Stimulated activated CD8-positive, alpha-beta memory T cell treated with anti-CD3 and anti-CD28 coated beads, Interleukin-7, amount 100 ng/mL, for 4 hours (primary cell): Measurements from ENCODE around the gene MED13L.

Experiments
- DNase-seq, 2 donors: peaks; one replicate each; pipeline ENCODE4 v3.0.0-alpha.2; 2020; ENCODE audit warnings: low read depth in 2 of 2

Gene MED13L

GRCh38 chr12:115973968-115974724 lies 303.3 kb downstream of the MED13L start:
- no peak for DNase-seq

GRCh38 chr12:115973066-115973465 lies 304.4 kb downstream of the MED13L start:
- DNase-seq: no peak

- DNase-seq: no peak
Measured at GRCh38 chr12:115972241-115972640, 305.3 kb downstream of the MED13L start.

GRCh38 chr12:115968211-115968610 lies 309.3 kb downstream of the MED13L start:
- DNase-seq: no peak

GRCh38 chr12:115966376-115966775 lies 311.1 kb downstream of the MED13L start:
- DNase-seq: no peak

GRCh38 chr12:115964626-115965025 lies 312.9 kb downstream of the MED13L start:
- no peak for DNase-seq

- no peak for DNase-seq
Measured at GRCh38 chr12:115964214-115964613, 313.3 kb downstream of the MED13L start.

GRCh38 chr12:115962216-115962615 lies 315.3 kb downstream of the MED13L start:
- no peak for DNase-seq

- no peak for DNase-seq
Measured at GRCh38 chr12:115960868-115961802, 316.4 kb downstream of the MED13L start.

- DNase-seq: no peak
Measured at GRCh38 chr12:115957686-115958290, 319.7 kb downstream of the MED13L start.

- DNase-seq: no peak
Measured at GRCh38 chr12:115956659-115957058, 320.8 kb downstream of the MED13L start.

GRCh38 chr12:115956236-115956635 lies 321.3 kb downstream of the MED13L start:
- no peak for DNase-seq

GRCh38 chr12:115953450-115953849 lies 324.0 kb downstream of the MED13L start:
- no peak for DNase-seq

- no peak for DNase-seq
Measured at GRCh38 chr12:115953031-115953430, 324.5 kb downstream of the MED13L start.

GRCh38 chr12:115950959-115951358 lies 326.5 kb downstream of the MED13L start:
- DNase-seq: no peak

- DNase-seq: no peak
Measured at GRCh38 chr12:115949675-115950074, 327.8 kb downstream of the MED13L start.

- DNase-seq: no peak
Measured at GRCh38 chr12:115947696-115948062, 329.8 kb downstream of the MED13L start.

GRCh38 chr12:115946867-115947695 lies 330.4 kb downstream of the MED13L start:
- no peak for DNase-seq

- DNase-seq: no peak
Measured at GRCh38 chr12:115946092-115946491, 331.4 kb downstream of the MED13L start.

- no peak for DNase-seq
Measured at GRCh38 chr12:115945491-115945885, 332.0 kb downstream of the MED13L start.

- DNase-seq: no peak
Measured at GRCh38 chr12:115944837-115945490, 332.5 kb downstream of the MED13L start.
